Measurements from ENCODE around the gene HOXB1.

Gene HOXB1

GRCh38 chr17:48553190-48553547 lies 22.4 kb upstream of the HOXB1 start:
- DNase-seq = no peak

GRCh38 chr17:48552466-48553189 lies 21.8 kb upstream of the HOXB1 start:
- no peak for DNase-seq

- no peak for DNase-seq
These were observed 21.0 kb upstream of the HOXB1 start for GRCh38 chr17:48551596-48552465.

- DNase-seq = no peak
These were observed 20.4 kb upstream of the HOXB1 start for GRCh38 chr17:48551214-48551555.

GRCh38 chr17:48550502-48551213 lies 19.8 kb upstream of the HOXB1 start:
- DNase-seq = no peak

- DNase-seq = no peak
These were observed 19.2 kb upstream of the HOXB1 start for GRCh38 chr17:48549914-48550501.

GRCh38 chr17:48549281-48549630 lies 18.4 kb upstream of the HOXB1 start:
- no peak for DNase-seq

GRCh38 chr17:48548523-48549280 lies 17.9 kb upstream of the HOXB1 start:
- no peak for DNase-seq

GRCh38 chr17:48547808-48548522 lies 17.2 kb upstream of the HOXB1 start:
- peak; percentile 36 to 51 for DNase-seq

GRCh38 chr17:48546924-48547807 lies 16.4 kb upstream of the HOXB1 start:
- DNase-seq = no peak

GRCh38 chr17:48546137-48546923 lies 15.5 kb upstream of the HOXB1 start:
- DNase-seq = no peak

- no peak for DNase-seq
These were observed 14.7 kb upstream of the HOXB1 start for GRCh38 chr17:48545539-48545938.

- DNase-seq = no peak
These were observed 14.2 kb upstream of the HOXB1 start, which contains the start of gene HOXB2 for GRCh38 chr17:48545022-48545375. HOXB2 (minus strand) TSS chr17:48545109; CDS start chr17:48544911, 198 bp downstream.

GRCh38 chr17:48544349-48545021 lies 13.7 kb upstream of the HOXB1 start:
- DNase-seq = peak; percentile 50 to 54

GRCh38 chr17:48543854-48544348 lies 13.1 kb upstream of the HOXB1 start:
- peak; percentile 54 to 64 for DNase-seq

- DNase-seq = peak; percentile 56 to 71
These were observed 12.5 kb upstream of the HOXB1 start for GRCh38 chr17:48543107-48543853.

GRCh38 chr17:48542698-48543106 lies 11.9 kb upstream of the HOXB1 start:
- no peak for DNase-seq

GRCh38 chr17:48542114-48542656 lies 11.4 kb upstream of the HOXB1 start:
- DNase-seq = peak; percentile 37 to 41
